ENCODE data around the gene SNN.

The SNN gene

DNA sequence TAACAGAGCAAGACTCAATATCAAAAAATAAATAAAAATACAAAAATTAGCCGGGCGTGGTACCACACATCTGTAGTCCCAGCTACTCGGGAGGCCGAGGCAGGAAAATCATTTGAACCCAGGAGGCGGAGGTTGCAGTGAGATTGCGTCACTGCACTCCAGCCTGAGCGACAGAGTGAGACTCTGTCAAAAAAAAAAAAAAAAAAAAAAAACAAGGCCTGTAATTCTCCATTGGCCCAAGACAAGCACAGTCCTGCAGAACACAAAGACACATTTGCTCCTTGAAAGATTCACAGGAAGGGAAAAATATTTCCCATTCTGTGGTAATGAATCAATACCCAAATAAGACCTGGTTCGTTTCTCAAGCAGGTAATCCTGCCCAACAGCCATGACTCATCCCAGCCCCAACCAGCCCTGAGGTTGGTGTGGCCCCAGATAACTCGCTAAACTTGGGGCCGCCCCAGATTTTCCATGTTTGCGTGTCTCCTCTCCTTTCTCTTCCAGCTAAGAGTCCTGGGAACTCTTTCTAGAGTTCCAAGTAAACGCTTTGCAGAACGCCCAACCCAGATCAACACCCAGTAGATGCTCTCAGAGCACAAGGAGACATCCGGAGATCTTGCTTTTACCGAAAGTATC lies 40.3 kb upstream of the SNN start:
- Mint-ChIP-seq H3K27ac (peak overlapping the region; percentile 53 to 77 (median 76)), H3K36me3 (ENCODE audit: low read depth) (no peaks in the 10 kb centered on the region), H3K27me3 (ENCODE audit: low read depth) (no peaks in the 10 kb centered on the region), H3K9me3 (no peaks in the 10 kb centered on the region), H3K4me3 (no peak overlapping the region), H3K4me1 (peaks cover 35% of the 10 kb centered on the region)
- TF ChIP-seq CTCF (IDR thresholded peaks at IDR 0.05; ENCODE audit: unreplicated experiment in 3 of 3), result no peak

DNA sequence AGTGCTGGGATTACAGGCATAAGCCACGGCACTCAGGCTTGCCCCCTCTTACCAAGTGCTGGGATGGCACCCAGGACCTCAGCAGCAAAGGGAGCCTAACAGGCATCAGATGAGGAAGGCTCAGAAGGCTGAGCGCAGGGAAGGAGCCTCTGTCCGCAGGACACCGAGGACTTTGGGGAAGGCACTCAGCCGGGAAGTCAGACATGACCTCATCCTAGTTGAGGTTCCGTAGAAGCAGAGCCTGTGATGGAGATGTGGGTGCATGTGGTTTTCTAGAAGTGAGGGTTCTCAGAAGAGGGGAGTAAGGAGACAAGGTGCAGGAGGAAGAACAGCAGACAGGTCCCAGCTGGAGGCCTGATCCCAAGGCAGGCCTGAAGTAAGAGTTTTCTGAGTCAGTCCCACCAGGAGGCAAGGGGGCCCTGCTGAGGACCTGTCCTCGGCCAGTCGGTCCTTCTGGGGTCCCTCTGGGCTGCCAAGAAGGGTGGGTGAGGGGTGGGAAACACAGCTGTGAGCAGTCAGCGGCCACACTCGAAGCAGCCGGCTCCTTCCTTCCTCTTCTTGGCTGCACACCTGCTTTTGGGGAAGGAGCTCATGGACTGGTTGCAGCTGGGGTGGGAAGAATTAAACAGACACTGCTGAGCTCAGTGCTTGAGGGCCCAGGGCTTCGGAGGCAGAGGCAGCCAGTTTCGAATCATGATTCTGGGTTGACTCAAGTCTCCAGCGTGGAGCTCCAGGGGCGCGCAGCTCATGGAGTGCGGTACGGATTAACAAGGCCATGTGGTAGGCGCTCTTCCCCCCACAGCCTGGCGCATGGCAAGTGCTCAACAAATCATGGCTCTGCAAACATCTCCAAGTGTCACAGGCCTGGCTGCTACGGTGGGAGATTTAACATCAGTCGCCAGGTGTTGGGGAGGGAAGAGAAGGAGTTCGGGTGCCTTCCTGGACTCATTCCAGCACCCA lies 38.9 kb upstream of the SNN start:
- H3K4me3 Mint-ChIP-seq, result peak overlapping the region in 1 of 3 experiments; percentile 18
- H3K27ac Mint-ChIP-seq, result peak overlapping the region; percentile 40 to 90 (median 72)
- no peaks in the 10 kb centered on the region for H3K9me3 Mint-ChIP-seq
- H3K27me3 Mint-ChIP-seq (ENCODE audit: low read depth), result no peaks in the 10 kb centered on the region
- peaks cover 45% of the 10 kb centered on the region for H3K4me1 Mint-ChIP-seq
- H3K36me3 Mint-ChIP-seq (ENCODE audit: low read depth), result no peaks in the 10 kb centered on the region
- TF ChIP-seq CTCF (IDR thresholded peaks at IDR 0.05; ENCODE audit: unreplicated experiment in 3 of 3), result no peak

- H3K9me3 Mint-ChIP-seq, result no peaks in the 10 kb centered on the region
- no peak overlapping the region for H3K4me3 Mint-ChIP-seq
- H3K4me1 Mint-ChIP-seq, result peaks cover 52% of the 10 kb centered on the region
- H3K27ac Mint-ChIP-seq, result peak overlapping the region; percentile 75 to 97 (median 94)
- no peaks in the 10 kb centered on the region for H3K36me3 Mint-ChIP-seq (ENCODE audit: low read depth)
- no peaks in the 10 kb centered on the region for H3K27me3 Mint-ChIP-seq (ENCODE audit: low read depth)
- no peak for TF ChIP-seq CTCF (IDR thresholded peaks at IDR 0.05; ENCODE audit: unreplicated experiment in 3 of 3)
These were observed 38.0 kb upstream of the SNN start for GRCh38 chr16:11630046-11630767.

GRCh38 chr16:11630768-11631056 lies 37.5 kb upstream of the SNN start:
- Mint-ChIP-seq H3K27me3 (ENCODE audit: low read depth) (no peaks in the 10 kb centered on the region), H3K36me3 (ENCODE audit: low read depth) (no peaks in the 10 kb centered on the region), H3K27ac (peak overlapping the region; percentile 75 to 97 (median 94)), H3K4me3 (no peak overlapping the region), H3K9me3 (no peaks in the 10 kb centered on the region), H3K4me1 (peaks cover 52% of the 10 kb centered on the region)
- TF ChIP-seq CTCF (IDR thresholded peaks at IDR 0.05; ENCODE audit: unreplicated experiment in 3 of 3), result no peak

GRCh38 chr16:11631214-11631613 lies 37.0 kb upstream of the SNN start:
- Mint-ChIP-seq H3K36me3 (ENCODE audit: low read depth) (no peaks in the 10 kb centered on the region), H3K27me3 (ENCODE audit: low read depth) (peaks cover 4% of the 10 kb centered on the region), H3K4me1 (peaks cover 52% of the 10 kb centered on the region), H3K9me3 (no peaks in the 10 kb centered on the region), H3K27ac (peak overlapping the region; percentile 75 to 97 (median 94)), H3K4me3 (no peak overlapping the region)
- TF ChIP-seq CTCF (IDR thresholded peaks at IDR 0.05; ENCODE audit: unreplicated experiment in 3 of 3), result no peak

All from nephron (organoid).